ENCODE data around the gene BAAT.

DNA sequence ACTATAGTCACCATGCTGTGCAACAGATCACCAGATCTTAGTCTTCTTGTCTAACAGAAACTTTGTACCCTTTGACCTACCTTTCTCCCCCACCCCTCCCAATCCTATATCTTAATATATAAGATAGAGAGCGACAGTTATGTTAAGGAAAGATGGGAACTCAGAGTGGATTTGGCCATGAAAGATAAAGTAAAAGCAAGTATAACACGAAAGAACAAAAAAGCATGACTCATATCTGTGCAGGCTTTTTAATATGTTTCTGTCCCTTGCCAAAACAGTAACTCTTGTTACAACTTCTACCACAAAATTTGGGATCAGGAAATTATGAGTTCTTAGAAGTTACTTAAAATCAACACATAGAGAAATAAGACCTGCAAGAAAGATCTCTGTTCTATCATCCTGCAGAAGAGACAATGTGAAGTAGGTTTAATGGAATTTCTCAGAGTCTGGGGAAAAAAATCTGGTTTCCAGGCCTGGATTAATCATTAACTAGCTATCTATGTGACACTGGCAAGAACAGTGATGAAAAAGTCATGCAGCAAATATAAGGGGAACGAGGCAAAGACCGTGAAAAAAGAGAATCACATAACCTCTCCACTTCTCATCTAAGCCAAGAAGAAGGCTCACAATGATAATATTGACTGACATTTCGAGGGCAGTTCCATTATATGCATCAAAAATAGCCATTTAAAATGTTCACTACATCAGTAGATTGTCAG, 18.6 kb downstream of the BAAT start:
- TF ChIP-seq, protein P1, sequence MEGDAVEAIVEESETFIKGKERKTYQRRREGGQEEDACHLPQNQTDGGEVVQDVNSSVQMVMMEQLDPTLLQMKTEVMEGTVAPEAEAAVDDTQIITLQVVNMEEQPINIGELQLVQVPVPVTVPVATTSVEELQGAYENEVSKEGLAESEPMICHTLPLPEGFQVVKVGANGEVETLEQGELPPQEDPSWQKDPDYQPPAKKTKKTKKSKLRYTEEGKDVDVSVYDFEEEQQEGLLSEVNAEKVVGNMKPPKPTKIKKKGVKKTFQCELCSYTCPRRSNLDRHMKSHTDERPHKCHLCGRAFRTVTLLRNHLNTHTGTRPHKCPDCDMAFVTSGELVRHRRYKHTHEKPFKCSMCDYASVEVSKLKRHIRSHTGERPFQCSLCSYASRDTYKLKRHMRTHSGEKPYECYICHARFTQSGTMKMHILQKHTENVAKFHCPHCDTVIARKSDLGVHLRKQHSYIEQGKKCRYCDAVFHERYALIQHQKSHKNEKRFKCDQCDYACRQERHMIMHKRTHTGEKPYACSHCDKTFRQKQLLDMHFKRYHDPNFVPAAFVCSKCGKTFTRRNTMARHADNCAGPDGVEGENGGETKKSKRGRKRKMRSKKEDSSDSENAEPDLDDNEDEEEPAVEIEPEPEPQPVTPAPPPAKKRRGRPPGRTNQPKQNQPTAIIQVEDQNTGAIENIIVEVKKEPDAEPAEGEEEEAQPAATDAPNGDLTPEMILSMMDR (IDR thresholded peaks at IDR 0.05): no peak
- TF ChIP-seq ZFX (IDR thresholded peaks at IDR 0.05; ENCODE audit: borderline replicate concordance): no peak
